WTC11 (cell line): ENCODE data around the gene C13orf46. TPM values are rescaled to one million over a fixed set of nuclear protein-coding genes. Genes with fewer than 3 reads are reported as not detected.

Experiments used
- ATAC-seq: fragments of 200-7000 bp; cut with Tn5 transposase; 2 replicates; pipeline ENCODE4 v1.10.0; 2021; ENCODE audit warnings: mild to moderate bottlenecking, moderate library complexity
- CTCF ChIA-PET: fragments of 300-600 bp; sonication (Branson Sonifier 250); formaldehyde crosslinking; loops from one replicate; lab custom pipeline; 2021; ENCODE audit warnings: antibody characterized with exemption; lab: Charles Lee
- POLR2A ChIA-PET: fragments of 350-600 bp; sonication (Branson Sonifier 250); formaldehyde crosslinking; loops from one replicate; lab custom pipeline; 2021; ENCODE audit warnings: antibody characterized with exemption; lab: Charles Lee
- DNase-seq: peaks from one replicate; pipeline ENCODE4 v3.0.0; 2021; ENCODE audit warnings: low spot score
- H3K27ac Mint-ChIP-seq: 2 replicates; pipeline ENCODE4 v1.8.0; 2021; ENCODE audit warnings: mixed read lengths
- H3K27me3 Mint-ChIP-seq: 2 replicates; pipeline ENCODE4 v1.8.0; 2021; ENCODE audit warnings: low read depth, mild to moderate bottlenecking, moderate library complexity, mixed read lengths
- H3K36me3 Mint-ChIP-seq: 2 replicates; pipeline ENCODE4 v1.8.0; 2021; ENCODE audit warnings: mixed read lengths
- H3K4me1 Mint-ChIP-seq: 2 replicates; pipeline ENCODE4 v1.8.0; 2022; ENCODE audit warnings: mixed read lengths
- H3K4me3 Mint-ChIP-seq: 2 replicates; pipeline ENCODE4 v1.8.0; 2021; ENCODE audit warnings: mild to moderate bottlenecking, moderate library complexity, mixed read lengths
- H3K9me3 Mint-ChIP-seq: 2 replicates; pipeline ENCODE4 v1.8.0; 2021; ENCODE audit warnings: mixed read lengths
- ATF3 ChIP-seq: sonication (generic); formaldehyde crosslinking; conservative IDR thresholded peaks from 2 replicates; pipeline ENCODE4 v1.8.1; 2022; ENCODE audit warnings: mild to moderate bottlenecking, missing genetic modification reagents
- ATF6 ChIP-seq: sonication (generic); formaldehyde crosslinking; IDR thresholded peaks from 2 replicates; pipeline ENCODE4 v1.8.1; 2023; ENCODE audit warnings: mild to moderate bottlenecking, missing genetic modification reagents
- CDX4 ChIP-seq: fragments of 250-450 bp; sonication (Bioruptor Pico); IDR thresholded peaks from 2 replicates; pipeline ENCODE4 v1.9.0; 2021; ENCODE audit warnings: moderate library complexity, mild to moderate bottlenecking, inconsistent platforms, borderline replicate concordance
- ESRRA ChIP-seq: sonication (generic); formaldehyde crosslinking; IDR thresholded peaks from 2 replicates; pipeline ENCODE4 v1.8.1; 2022; ENCODE audit warnings: mild to moderate bottlenecking, missing genetic modification reagents, borderline replicate concordance
- GRHL2 ChIP-seq: fragments of 250-450 bp; sonication (Bioruptor Pico); IDR thresholded peaks from 2 replicates; pipeline ENCODE4 v1.8.0; 2022; ENCODE audit warnings: mild to moderate bottlenecking, moderate library complexity; ENCODE audit not compliant: insufficient replicate concordance, severe bottlenecking
- HMGXB4 ChIP-seq: sonication (generic); formaldehyde crosslinking; IDR thresholded peaks from 2 replicates; pipeline ENCODE4 v1.8.1; 2023; ENCODE audit warnings: mild to moderate bottlenecking, moderate library complexity, missing genetic modification reagents
- MYBL2 ChIP-seq: sonication (generic); formaldehyde crosslinking; IDR thresholded peaks from 2 replicates; pipeline ENCODE4 v1.8.1; 2023; ENCODE audit warnings: mild to moderate bottlenecking, moderate library complexity, missing genetic modification reagents
- NFYB ChIP-seq: sonication (generic); formaldehyde crosslinking; conservative IDR thresholded peaks from 2 replicates; pipeline ENCODE4 v1.8.0; 2022; ENCODE audit warnings: low read depth, missing genetic modification reagents
- NR1H2 ChIP-seq: sonication (generic); formaldehyde crosslinking; IDR thresholded peaks from 2 replicates; pipeline ENCODE4 v1.9.0; 2021; ENCODE audit warnings: mild to moderate bottlenecking, moderate library complexity, missing genetic modification reagents
- SP1 ChIP-seq: sonication (generic); formaldehyde crosslinking; conservative IDR thresholded peaks from 2 replicates; pipeline ENCODE4 v1.8.1; 2022; ENCODE audit warnings: missing genetic modification reagents
- USF2 ChIP-seq: sonication (generic); formaldehyde crosslinking; IDR thresholded peaks from 2 replicates; pipeline ENCODE4 v1.8.1; 2023; ENCODE audit warnings: mild to moderate bottlenecking, missing genetic modification reagents, moderate library complexity
- ZBTB21 ChIP-seq: sonication (generic); formaldehyde crosslinking; IDR thresholded peaks from 2 replicates; pipeline ENCODE4 v1.8.1; 2023; ENCODE audit warnings: mild to moderate bottlenecking, missing genetic modification reagents, borderline replicate concordance
- ZBTB43 ChIP-seq: sonication (generic); formaldehyde crosslinking; IDR thresholded peaks from 2 replicates; pipeline ENCODE4 v1.8.1; 2023; ENCODE audit warnings: mild to moderate bottlenecking, missing genetic modification reagents
- ZNF219 ChIP-seq: sonication (generic); formaldehyde crosslinking; IDR thresholded peaks from 2 replicates; pipeline ENCODE4 v1.8.0; 2023; ENCODE audit warnings: missing genetic modification reagents, mild to moderate bottlenecking, borderline replicate concordance
- ZNF263 ChIP-seq: sonication (generic); formaldehyde crosslinking; IDR thresholded peaks from 2 replicates; pipeline ENCODE4 v1.8.1; 2022; ENCODE audit warnings: low read depth, mild to moderate bottlenecking, moderate library complexity, missing genetic modification reagents
- ZNF396 ChIP-seq: fragments of 250-450 bp; sonication (Bioruptor Pico); IDR thresholded peaks from 2 replicates; pipeline ENCODE4 v1.8.0; 2021; ENCODE audit warnings: mild to moderate bottlenecking, moderate library complexity, borderline replicate concordance
- ZNF416 ChIP-seq: fragments of 250-450 bp; sonication (Bioruptor Pico); IDR thresholded peaks from 2 replicates; pipeline ENCODE4 v1.9.0; 2021; ENCODE audit warnings: mild to moderate bottlenecking, inconsistent platforms
- ZNF512 ChIP-seq: sonication (generic); formaldehyde crosslinking; IDR thresholded peaks from 2 replicates; pipeline ENCODE4 v1.8.1; 2022; ENCODE audit warnings: missing genetic modification reagents, borderline replicate concordance
- ZSCAN18 ChIP-seq: fragments of 250-450 bp; sonication (Bioruptor Pico); IDR thresholded peaks from 2 replicates; pipeline ENCODE4 v2.1.2; 2022; ENCODE audit warnings: mild to moderate bottlenecking, moderate library complexity
- total RNA-seq: library from RNA; stranded (reverse); gene quantifications from 3 replicates; pipeline ENCODE4 v1.2.3, GENCODE V29; 2021

The C13orf46 gene
- total RNA-seq, 1 experiment from 2014 or later = 0.50 TPM

- no peak for TF ChIP-seq ZNF416 (CRISPR knock-in tag)
- TF ChIP-seq NR1H2 (CRISPR knock-in tag) = no peak
- no peak for TF ChIP-seq ZNF263 (CRISPR knock-in tag)
- no peak for TF ChIP-seq ZBTB21 (CRISPR knock-in tag)
- no peak for TF ChIP-seq ZNF512 (CRISPR knock-in tag)
- TF ChIP-seq SP1 = no peak
- TF ChIP-seq ESRRA (CRISPR knock-in tag) = no peak
- TF ChIP-seq ZNF396 (CRISPR knock-in tag) = no peak
- no peak for TF ChIP-seq ATF6 (CRISPR knock-in tag)
- no peak for TF ChIP-seq CDX4 (CRISPR knock-in tag)
Observed at GRCh38 chr13:113950451-113951245, 23.2 kb downstream of the C13orf46 start (continued).

- no peak for DNase-seq
- H3K27ac Mint-ChIP-seq = no peak overlapping the region
- no peak for TF ChIP-seq ZSCAN18
- TF ChIP-seq ZNF219 (CRISPR knock-in tag) = no peak
- no peak for TF ChIP-seq GRHL2 (CRISPR knock-in tag)
- no peak for TF ChIP-seq USF2
- TF ChIP-seq ESRRA (CRISPR knock-in tag) = no peak
- TF ChIP-seq ZBTB43 (CRISPR knock-in tag) = no peak
- TF ChIP-seq HMGXB4 (CRISPR knock-in tag) = no peak
- no peak for TF ChIP-seq NFYB (CRISPR knock-in tag)
- no peak for TF ChIP-seq ATF6 (CRISPR knock-in tag)
- no peak for TF ChIP-seq MYBL2 (CRISPR knock-in tag)
- TF ChIP-seq ZNF416 (CRISPR knock-in tag) = no peak
- no peak for TF ChIP-seq ATF3
Observed at GRCh38 chr13:113949546-113949945, 24.3 kb downstream of the C13orf46 start.

More at GRCh38 chr13:113949546-113949945, 24.3 kb downstream of the C13orf46 start:
- no peaks in the 10 kb centered on the region; the same call in 1 of the 2 replicates for H3K27me3 Mint-ChIP-seq
- no peak overlapping the region for H3K4me3 Mint-ChIP-seq
- ATAC-seq = no peak
- 0 out of 2 replicates have a peak, but pooled peaks cover 2% of the 10 kb centered on the region for H3K9me3 Mint-ChIP-seq
- ChIA-PET CTCF (no interaction called here), POLR2A (no interaction called here)
- no peaks in the 10 kb centered on the region for H3K4me1 Mint-ChIP-seq
- H3K36me3 Mint-ChIP-seq = peaks cover under 1% of the 10 kb centered on the region; the same call in 1 of the 2 replicates
